Gastrocnemius medialis (tissue), 4 donors: ENCODE results near the gene FRS3.

ENCODE experiments used
- CTCF ChIP-seq, 5 experiments: fragments of 450-650 bp in 3 of 5; fragments of 200-600 bp in 2 of 5; sonication (generic) in 2 of 5; IDR thresholded peaks in 4 of 5; conservative IDR thresholded peaks in 1 of 5; 1 replicate in 4 of 5; 2 replicates in 1 of 5; pipeline ENCODE4 v1.5.1; 2016 to 2019; ENCODE audit warnings: antibody characterized with exemption in 5 of 5, mild to moderate bottlenecking in 3 of 5, moderate library complexity in 3 of 5
- POLR2A ChIP-seq, 2 donors: fragments of 450-650 bp; IDR thresholded peaks; one replicate each; pipeline ENCODE4 v1.6.1; 2017; ENCODE audit warnings: antibody characterized with exemption in 2 of 2, mild to moderate bottlenecking in 2 of 2, moderate library complexity in 2 of 2

GRCh38 chr6:41724228-41724580 is 55.5 kb downstream of the FRS3 start:
- TF ChIP-seq CTCF (IDR thresholded peaks at IDR 0.05 in 4 of 5, conservative IDR thresholded peaks at IDR 0.05 in 1 of 5), result no peak
- no peak for TF ChIP-seq POLR2A (IDR thresholded peaks at IDR 0.05)
